Stimulated activated CD8-positive, alpha-beta memory T cell treated with anti-CD3 and anti-CD28 coated beads, Interleukin-4, amount 100 ng/mL, for 24 hours (primary cell): ENCODE data around the gene DSN1.

Source experiments
- DNase-seq: peaks from one replicate; pipeline ENCODE4 v3.0.0-alpha.2; 2020; ENCODE audit warnings: low read depth

DSN1 gene

GRCh38 chr20:36795691-36796090, 22.1 kb upstream of the DSN1 start:
- no peak for DNase-seq

GRCh38 chr20:36794116-36794474, 20.5 kb upstream of the DSN1 start:
- DNase-seq = no peak

- no peak for DNase-seq
Observed at GRCh38 chr20:36793294-36794115, 19.9 kb upstream of the DSN1 start.

- no peak for DNase-seq
Observed at GRCh38 chr20:36792422-36792821, 18.9 kb upstream of the DSN1 start.

- no peak for DNase-seq
Observed at GRCh38 chr20:36791862-36792261, 18.3 kb upstream of the DSN1 start.

GRCh38 chr20:36786663-36787062, 13.1 kb upstream of the DSN1 start:
- no peak for DNase-seq

GRCh38 chr20:36786246-36786645, 12.7 kb upstream of the DSN1 start:
- no peak for DNase-seq

GRCh38 chr20:36785308-36785707, 11.7 kb upstream of the DSN1 start:
- no peak for DNase-seq

- no peak for DNase-seq
Observed at GRCh38 chr20:36784900-36785299, 11.3 kb upstream of the DSN1 start.

GRCh38 chr20:36784116-36784515, 10.6 kb upstream of the DSN1 start:
- no peak for DNase-seq

- DNase-seq = no peak
Observed at GRCh38 chr20:36779656-36780025, 6.1 kb upstream of the DSN1 start.

- no peak for DNase-seq
Observed at GRCh38 chr20:36778831-36779655, 5.5 kb upstream of the DSN1 start.

GRCh38 chr20:36777576-36777975, 4.0 kb upstream of the DSN1 start:
- no peak for DNase-seq

- no peak for DNase-seq
Observed at GRCh38 chr20:36777167-36777566, 3.6 kb upstream of the DSN1 start.

GRCh38 chr20:36775826-36776225, 2.3 kb upstream of the DSN1 start:
- no peak for DNase-seq

- DNase-seq = no peak
Observed at GRCh38 chr20:36775196-36775595, 1.6 kb upstream of the DSN1 start.

- no peak for DNase-seq
Observed at GRCh38 chr20:36773107-36773596, 411 bp downstream of the DSN1 start.

- DNase-seq = no peak
Observed at GRCh38 chr20:36770680-36771079, 2.9 kb downstream of the DSN1 start.

GRCh38 chr20:36768768-36769430, 4.7 kb downstream of the DSN1 start:
- no peak for DNase-seq

- no peak for DNase-seq
Observed at GRCh38 chr20:36761125-36761524, 12.4 kb downstream of the DSN1 start.

- no peak for DNase-seq
Observed at GRCh38 chr20:36760647-36761046, 12.9 kb downstream of the DSN1 start.

GRCh38 chr20:36758276-36758675, 15.3 kb downstream of the DSN1 start:
- DNase-seq = no peak

GRCh38 chr20:36756496-36756895, 17.1 kb downstream of the DSN1 start:
- DNase-seq = no peak
